Fibroblast of lung (primary cell): ENCODE results near the gene CHCHD6. TPM values are rescaled to one million over a fixed set of nuclear protein-coding genes. Genes with fewer than 3 reads are reported as not detected.
A peak's percentile ranks its signal among the peaks of the same experiment; 100 is the strongest.

Experiments
- DNase-seq, 2 donors: peaks; one replicate each; pipeline versions ENCODE4 v3.0.0 to v3.0.0-alpha.2; 2010; ENCODE audit warnings: low read depth in 2 of 2
- H2AFZ ChIP-seq: 2 replicates; pipeline ENCODE4 v1.5.1; 2012; ENCODE audit warnings: low read length, control low read depth, inconsistent platforms
- H3K27ac ChIP-seq: 2 replicates; pipeline ENCODE4 v1.5.1; 2011; ENCODE audit warnings: low read length, control low read depth; ENCODE audit not compliant: insufficient read depth
- H3K27me3 ChIP-seq: 2 replicates; pipeline ENCODE4 v1.5.1; 2011; ENCODE audit warnings: mild to moderate bottlenecking, low read length; ENCODE audit not compliant: control insufficient read depth, insufficient read depth
- H3K36me3 ChIP-seq: 2 replicates; pipeline ENCODE4 v1.5.1; 2011; ENCODE audit warnings: low read length; ENCODE audit not compliant: control insufficient read depth, insufficient read depth
- H3K4me1 ChIP-seq: 2 replicates; pipeline ENCODE4 v1.5.1; 2011; ENCODE audit warnings: low read length; ENCODE audit not compliant: control insufficient read depth, insufficient read depth; ENCODE audit errors: extremely low read depth
- H3K4me2 ChIP-seq: 2 replicates; pipeline ENCODE4 v1.5.1; 2011; ENCODE audit warnings: low read length, control low read depth; ENCODE audit not compliant: insufficient read depth; ENCODE audit errors: extremely low read depth
- H3K4me3 ChIP-seq, 4 experiments: fragments of 200-600 bp in 1 of 4; sonication (generic) in 1 of 4; replicated peaks in 1 of 4; 2 replicates each; pipeline ENCODE4 v1.5.1; 2011 to 2016; ENCODE audit warnings: low read length in 4 of 4, low read depth in 3 of 4, mild to moderate bottlenecking in 3 of 4, control low read depth in 2 of 4, inconsistent platforms in 1 of 4, mixed read lengths in 1 of 4; ENCODE audit not compliant: insufficient read depth in 1 of 4; ENCODE audit errors: control extremely low read depth in 1 of 4
- H3K79me2 ChIP-seq: 2 replicates; pipeline ENCODE4 v1.5.1; 2012; ENCODE audit warnings: mild to moderate bottlenecking, low read length, inconsistent platforms; ENCODE audit not compliant: control insufficient read depth, insufficient read depth
- H3K9ac ChIP-seq: 2 replicates; pipeline ENCODE4 v1.5.1; 2011; ENCODE audit warnings: mild to moderate bottlenecking, low read length, control low read depth; ENCODE audit not compliant: insufficient read depth
- H3K9me3 ChIP-seq: 2 replicates; pipeline ENCODE4 v1.5.1; 2012; ENCODE audit warnings: low read depth, low read length; ENCODE audit not compliant: control insufficient read depth, insufficient read depth
- H4K20me1 ChIP-seq: 2 replicates; pipeline ENCODE4 v1.5.1; 2011; ENCODE audit warnings: low read length; ENCODE audit not compliant: control insufficient read depth, insufficient read depth; ENCODE audit errors: extremely low read depth
- EZH2 ChIP-seq: IDR thresholded peaks from 2 replicates; pipeline ENCODE4 v1.5.1; 2012; ENCODE audit warnings: low read length, control low read depth, mild to moderate bottlenecking; ENCODE audit errors: missing control alignments
- polyA plus RNA-seq, 2 donors: library from polyadenylated mRNA; depleted of rRNA in 1 of 2; stranded (reverse) in 1 of 2; unstranded in 1 of 2; fragments of >200 nt; gene quantifications; 2 replicates each; pipeline ENCODE4 v1.2.1, GENCODE V29; 2011 to 2012; ENCODE audit warnings: missing spikeins in 1 of 2
- total RNA-seq: library from RNA; depleted of rRNA; stranded (reverse); fragments of >200 nt; gene quantifications from 2 replicates; pipeline ENCODE4 v1.2.1, GENCODE V29; 2014
- TF ChIP-seq, protein P1 (sequence below), 2 donors: IDR thresholded peaks in 1 of 2; conservative IDR thresholded peaks in 1 of 2; 1 replicate in 1 of 2; 2 replicates in 1 of 2; pipeline ENCODE4 v1.5.1; 2011 to 2012; ENCODE audit warnings: low read length in 2 of 2, control low read depth in 1 of 2, inconsistent platforms in 1 of 2, low read depth in 1 of 2, mild to moderate bottlenecking in 1 of 2

CHCHD6 gene
- total and polyA plus RNA-seq, 2 donors (not counting 1 experiment from before 2014, with no cell fraction given): 9.5 to 11.1 TPM

GRCh38 chr3:126911162-126912026 is 207.4 kb downstream of the CHCHD6 start:
- Histone ChIP-seq H3K27me3 (no peaks in the 10 kb centered on the region), H2AFZ (no peak overlapping the region), H3K27ac (no peak overlapping the region), H3K9me3 (no peaks in the 10 kb centered on the region), H3K79me2 (no peaks in the 10 kb centered on the region), H4K20me1 (no peaks in the 10 kb centered on the region), H3K4me1 (peaks cover 3% of the 10 kb centered on the region), H3K9ac (no peak overlapping the region), H3K4me2 (no peak overlapping the region), H3K36me3 (no peaks in the 10 kb centered on the region), H3K4me3 (no peak overlapping the region)
- TF ChIP-seq, protein P1, sequence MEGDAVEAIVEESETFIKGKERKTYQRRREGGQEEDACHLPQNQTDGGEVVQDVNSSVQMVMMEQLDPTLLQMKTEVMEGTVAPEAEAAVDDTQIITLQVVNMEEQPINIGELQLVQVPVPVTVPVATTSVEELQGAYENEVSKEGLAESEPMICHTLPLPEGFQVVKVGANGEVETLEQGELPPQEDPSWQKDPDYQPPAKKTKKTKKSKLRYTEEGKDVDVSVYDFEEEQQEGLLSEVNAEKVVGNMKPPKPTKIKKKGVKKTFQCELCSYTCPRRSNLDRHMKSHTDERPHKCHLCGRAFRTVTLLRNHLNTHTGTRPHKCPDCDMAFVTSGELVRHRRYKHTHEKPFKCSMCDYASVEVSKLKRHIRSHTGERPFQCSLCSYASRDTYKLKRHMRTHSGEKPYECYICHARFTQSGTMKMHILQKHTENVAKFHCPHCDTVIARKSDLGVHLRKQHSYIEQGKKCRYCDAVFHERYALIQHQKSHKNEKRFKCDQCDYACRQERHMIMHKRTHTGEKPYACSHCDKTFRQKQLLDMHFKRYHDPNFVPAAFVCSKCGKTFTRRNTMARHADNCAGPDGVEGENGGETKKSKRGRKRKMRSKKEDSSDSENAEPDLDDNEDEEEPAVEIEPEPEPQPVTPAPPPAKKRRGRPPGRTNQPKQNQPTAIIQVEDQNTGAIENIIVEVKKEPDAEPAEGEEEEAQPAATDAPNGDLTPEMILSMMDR (conservative IDR thresholded peaks at IDR 0.05 in 1 of 2, IDR thresholded peaks at IDR 0.05 in 1 of 2; ENCODE audit: low read depth in 1 of 2, low read length in 2 of 2): no peak
- no peak for TF ChIP-seq EZH2
- DNase-seq: peak; percentile 53 to 98

GRCh38 chr3:126912027-126912422 is 208.0 kb downstream of the CHCHD6 start:
- no peak overlapping the region for H2AFZ ChIP-seq

DNA sequence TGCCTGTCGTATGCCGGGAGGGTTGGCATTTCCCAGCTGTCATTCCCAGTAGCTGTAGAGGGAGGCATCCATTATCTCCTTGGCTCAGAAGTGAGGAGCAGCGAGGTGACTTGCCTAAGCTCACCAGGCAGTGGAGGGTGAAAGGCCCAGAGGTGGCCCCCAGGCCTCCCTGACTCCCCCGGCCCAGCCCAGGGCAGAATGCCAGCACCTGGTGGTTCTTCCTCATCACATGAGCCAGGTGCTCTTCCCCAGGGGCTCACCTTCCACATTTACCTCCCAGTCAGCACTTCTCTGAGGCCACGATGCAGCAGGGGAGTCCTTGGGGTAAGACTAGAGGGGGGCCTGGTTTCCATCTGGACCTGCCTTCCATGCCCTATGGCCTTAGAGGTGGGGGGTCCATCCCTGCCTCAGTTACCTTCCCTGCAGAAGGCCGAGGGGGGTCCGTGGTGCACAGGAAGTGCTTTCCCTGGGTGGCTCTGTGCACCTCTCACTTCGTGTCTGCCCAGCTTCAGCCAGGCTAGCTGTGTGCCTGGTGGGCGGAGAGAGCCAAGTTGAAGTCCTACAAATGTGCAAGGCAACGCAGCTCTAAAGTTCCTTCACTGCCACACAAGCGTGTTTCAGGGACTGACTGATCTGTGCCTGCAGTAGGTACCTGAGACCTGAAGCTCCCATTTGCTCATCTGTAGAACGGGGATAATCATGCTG is 208.6 kb downstream of the CHCHD6 start:
- Histone ChIP-seq H3K27me3 (no peaks in the 10 kb centered on the region), H2AFZ (no peak overlapping the region), H3K4me3 (no peak overlapping the region), H3K36me3 (no peaks in the 10 kb centered on the region), H4K20me1 (no peaks in the 10 kb centered on the region), H3K9ac (no peak overlapping the region), H3K4me2 (no peak overlapping the region), H3K79me2 (no peaks in the 10 kb centered on the region), H3K9me3 (no peaks in the 10 kb centered on the region), H3K27ac (no peak overlapping the region), H3K4me1 (peaks cover 3% of the 10 kb centered on the region)
- no peak for TF ChIP-seq EZH2
- TF ChIP-seq, protein P1 (conservative IDR thresholded peaks at IDR 0.05 in 1 of 2, IDR thresholded peaks at IDR 0.05 in 1 of 2; ENCODE audit: low read depth in 1 of 2, low read length in 2 of 2): no peak
- DNase-seq: no peak

More at GRCh38 chr3:126912027-126912422, 208.0 kb downstream of the CHCHD6 start:
- H3K4me2 ChIP-seq: no peak overlapping the region
- no peak overlapping the region for H3K4me3 ChIP-seq
- no peaks in the 10 kb centered on the region for H3K36me3 ChIP-seq
- H3K9me3 ChIP-seq: no peaks in the 10 kb centered on the region
- H3K4me1 ChIP-seq: peaks cover 3% of the 10 kb centered on the region
- H3K9ac ChIP-seq: no peak overlapping the region
- H3K27me3 ChIP-seq: no peaks in the 10 kb centered on the region
- H4K20me1 ChIP-seq: no peaks in the 10 kb centered on the region
- no peaks in the 10 kb centered on the region for H3K79me2 ChIP-seq
- no peak overlapping the region for H3K27ac ChIP-seq
- DNase-seq: no peak
- no peak for TF ChIP-seq EZH2
- TF ChIP-seq, protein P1 (conservative IDR thresholded peaks at IDR 0.05 in 1 of 2, IDR thresholded peaks at IDR 0.05 in 1 of 2; ENCODE audit: low read depth in 1 of 2, low read length in 2 of 2): no peak
